Stimulated activated CD4-positive, alpha-beta T cell treated with anti-CD3 and anti-CD28 coated beads, Interleukin-2, amount 100 ng/mL, for 4 hours (primary cell): ENCODE data around the gene HOXD13.

Experiments used
- DNase-seq: peaks from one replicate; pipeline ENCODE4 v3.0.0-alpha.2; 2020; ENCODE audit warnings: low read depth

HOXD13 gene

GRCh38 chr2:176095421-176095820, 2.9 kb downstream of the HOXD13 start:
- no peak for DNase-seq

- no peak for DNase-seq
Observed at GRCh38 chr2:176096243-176096985, 3.9 kb downstream of the HOXD13 start.

GRCh38 chr2:176096986-176097819, 4.7 kb downstream of the HOXD13 start:
- DNase-seq = peak; percentile 15

GRCh38 chr2:176097820-176098365, 5.4 kb downstream of the HOXD13 start:
- DNase-seq = no peak

- DNase-seq = no peak
Observed at GRCh38 chr2:176098366-176099158, 6.0 kb downstream of the HOXD13 start.

GRCh38 chr2:176099159-176099727, 6.7 kb downstream of the HOXD13 start:
- DNase-seq = no peak

- no peak for DNase-seq
Observed at GRCh38 chr2:176099728-176100546, 7.4 kb downstream of the HOXD13 start, which contains the start of gene HOXD12. TSS of gene HOXD12 (plus strand) at chr2:176099795. CDS start at chr2:176099802, 7 bp downstream.

GRCh38 chr2:176100547-176101140, 8.1 kb downstream of the HOXD13 start:
- no peak for DNase-seq

GRCh38 chr2:176101216-176101830, 8.8 kb downstream of the HOXD13 start:
- no peak for DNase-seq

GRCh38 chr2:176101842-176102241, 9.3 kb downstream of the HOXD13 start:
- DNase-seq = no peak

GRCh38 chr2:176102309-176102866, 9.9 kb downstream of the HOXD13 start:
- no peak for DNase-seq

GRCh38 chr2:176103194-176103593, 10.7 kb downstream of the HOXD13 start:
- no peak for DNase-seq

GRCh38 chr2:176103742-176104315, 11.3 kb downstream of the HOXD13 start:
- DNase-seq = no peak

- no peak for DNase-seq
Observed at GRCh38 chr2:176104316-176105077, 12.0 kb downstream of the HOXD13 start.

GRCh38 chr2:176105078-176105729, 12.7 kb downstream of the HOXD13 start:
- DNase-seq = no peak

GRCh38 chr2:176105730-176106580, 13.4 kb downstream of the HOXD13 start:
- no peak for DNase-seq
